Gastroesophageal sphincter (tissue), 4 donors: ENCODE measurements around the gene SLITRK2. TPM values are rescaled to one million over a fixed set of nuclear protein-coding genes. Genes with fewer than 3 reads are reported as not detected.

Source experiments
- ATAC-seq: fragments of 150-250 bp; one replicate; pipeline ENCODE4 v1.9.1; 2016; ENCODE audit warnings: mild to moderate bottlenecking, moderate library complexity
- H3K27ac ChIP-seq, 4 donors: fragments of 200-600 bp; sonication (generic) in 3 of 4; 1 replicate in 3 of 4; 2 replicates in 1 of 4; pipeline ENCODE4 v1.5.1; 2016 to 2019
- H3K27me3 ChIP-seq: fragments of 200-600 bp; sonication (generic); one replicate; pipeline ENCODE4 v1.5.1; 2019
- H3K36me3 ChIP-seq, 2 donors: fragments of 200-600 bp; sonication (generic); one replicate each; pipeline ENCODE4 v1.5.1; 2019; ENCODE audit warnings: control low read depth in 1 of 2
- H3K4me1 ChIP-seq, 3 donors: fragments of 200-600 bp; sonication (generic); 1 replicate in 2 of 3; 2 replicates in 1 of 3; pipeline ENCODE4 v1.5.1; 2016 to 2019; ENCODE audit warnings: control low read depth in 2 of 3
- H3K4me3 ChIP-seq, 2 donors: fragments of 200-600 bp; sonication (generic); one replicate each; pipeline ENCODE4 v1.5.1; 2019; ENCODE audit warnings: mild to moderate bottlenecking in 1 of 2, moderate library complexity in 1 of 2
- H3K9me3 ChIP-seq, 3 donors: fragments of 200-600 bp; sonication (generic); one replicate each; pipeline ENCODE4 v1.5.1; 2017 to 2019; ENCODE audit warnings: control low read depth in 2 of 3
- EP300 ChIP-seq: sonication (generic); formaldehyde crosslinking; IDR thresholded peaks from one replicate; pipeline ENCODE4 v1.6.1; 2017; ENCODE audit warnings: antibody characterized with exemption, mild to moderate bottlenecking
- POLR2A ChIP-seq, 2 donors: fragments of 450-650 bp; IDR thresholded peaks; one replicate each; pipeline ENCODE4 v1.6.1; 2017; ENCODE audit warnings: antibody characterized with exemption in 2 of 2, mild to moderate bottlenecking in 2 of 2, moderate library complexity in 1 of 2
- POLR2AphosphoS5 ChIP-seq: sonication (generic); formaldehyde crosslinking; IDR thresholded peaks from one replicate; pipeline ENCODE4 v1.6.1; 2017; ENCODE audit warnings: antibody characterized with exemption
- WGBS, 2 donors: methylation state at CpG; one replicate each; pipeline ENCODE4 v1.1.5; 2018; ENCODE audit warnings: low coverage in 1 of 2; 5-methylcytosine and 5-hydroxymethylcytosine counted together
- total RNA-seq, 4 donors: library from RNA; depleted of rRNA; stranded (reverse); fragments of >200 nt; gene quantifications; one replicate each; pipeline ENCODE4 v1.1.0, GENCODE V29; 2016
- TF ChIP-seq, protein P1 (sequence below), 4 experiments: fragments of 200-600 bp in 2 of 4; fragments of 450-650 bp in 2 of 4; sonication (generic) in 1 of 4; IDR thresholded peaks; one replicate each; pipeline ENCODE4 v1.5.1; 2017 to 2019; ENCODE audit warnings: antibody characterized with exemption in 4 of 4, mild to moderate bottlenecking in 2 of 4, moderate library complexity in 2 of 4

The SLITRK2 gene
- total RNA-seq, 4 donors from 2014 or later, result 0.13 to 0.93 (median 0.31) TPM

DNA sequence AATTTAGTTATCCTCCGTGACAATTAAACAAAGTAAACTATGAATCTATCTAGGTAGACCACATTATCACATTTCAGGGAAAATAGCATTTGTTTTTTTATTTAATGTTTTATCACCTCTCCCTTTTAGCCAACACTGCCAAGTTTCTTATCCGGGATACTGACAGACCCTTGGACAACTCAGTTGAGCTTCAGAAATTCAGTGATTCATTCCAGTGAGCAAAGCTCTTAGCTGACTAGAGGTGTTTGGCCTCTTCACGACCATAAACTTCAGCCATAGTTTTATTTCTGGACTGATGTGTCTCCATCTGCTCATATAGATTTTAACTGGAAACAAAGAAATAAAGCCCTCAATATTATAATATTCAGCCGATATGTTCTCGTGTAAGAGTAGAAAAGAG is 15.2 kb downstream of the SLITRK2 start:
- no peak for ATAC-seq

DNA sequence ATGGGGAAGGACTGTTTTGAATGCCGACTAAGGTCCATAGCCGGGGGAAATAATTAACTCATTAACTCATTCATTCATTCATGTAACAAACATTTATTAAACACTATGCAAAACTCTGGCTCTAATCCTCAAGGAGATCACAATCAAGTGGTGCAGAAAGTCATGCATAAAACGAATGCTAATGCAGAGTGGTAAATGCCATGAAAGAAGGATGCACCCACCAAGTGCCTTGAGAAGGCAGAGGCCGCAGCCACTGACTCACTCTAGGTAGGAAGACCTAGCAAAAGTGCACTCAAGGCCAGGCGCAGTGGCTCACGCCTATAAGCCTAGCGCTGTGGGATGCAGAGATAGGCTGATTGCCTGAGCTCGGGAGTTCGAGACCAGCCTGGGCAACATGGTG is 22.9 kb downstream of the SLITRK2 start:
- Histone ChIP-seq H3K36me3 (no peaks in the 10 kb centered on the region), H3K9me3 (no peaks in the 10 kb centered on the region), H3K27ac (no peak overlapping the region), H3K4me1 (no peaks in the 10 kb centered on the region), H3K4me3 (no peak overlapping the region), H3K27me3 (no peaks in the 10 kb centered on the region)
- WGBS, 2 donors, result 66 to 71% methylated on average over 2 to 5 of the region's 9 CpGs
- ATAC-seq, result no peak
- TF ChIP-seq POLR2A (IDR thresholded peaks at IDR 0.05) (no peak), EP300 (no peak), POLR2AphosphoS5 (no peak)
- TF ChIP-seq, protein P1, sequence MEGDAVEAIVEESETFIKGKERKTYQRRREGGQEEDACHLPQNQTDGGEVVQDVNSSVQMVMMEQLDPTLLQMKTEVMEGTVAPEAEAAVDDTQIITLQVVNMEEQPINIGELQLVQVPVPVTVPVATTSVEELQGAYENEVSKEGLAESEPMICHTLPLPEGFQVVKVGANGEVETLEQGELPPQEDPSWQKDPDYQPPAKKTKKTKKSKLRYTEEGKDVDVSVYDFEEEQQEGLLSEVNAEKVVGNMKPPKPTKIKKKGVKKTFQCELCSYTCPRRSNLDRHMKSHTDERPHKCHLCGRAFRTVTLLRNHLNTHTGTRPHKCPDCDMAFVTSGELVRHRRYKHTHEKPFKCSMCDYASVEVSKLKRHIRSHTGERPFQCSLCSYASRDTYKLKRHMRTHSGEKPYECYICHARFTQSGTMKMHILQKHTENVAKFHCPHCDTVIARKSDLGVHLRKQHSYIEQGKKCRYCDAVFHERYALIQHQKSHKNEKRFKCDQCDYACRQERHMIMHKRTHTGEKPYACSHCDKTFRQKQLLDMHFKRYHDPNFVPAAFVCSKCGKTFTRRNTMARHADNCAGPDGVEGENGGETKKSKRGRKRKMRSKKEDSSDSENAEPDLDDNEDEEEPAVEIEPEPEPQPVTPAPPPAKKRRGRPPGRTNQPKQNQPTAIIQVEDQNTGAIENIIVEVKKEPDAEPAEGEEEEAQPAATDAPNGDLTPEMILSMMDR (IDR thresholded peaks at IDR 0.05), result no peak

More for the DNA sequence above, 15.2 kb downstream of the SLITRK2 start:
- no peaks in the 10 kb centered on the region for H3K27me3 ChIP-seq
- no peaks in the 10 kb centered on the region for H3K9me3 ChIP-seq
- WGBS, 2 donors, result 67 to 79% methylated on average over 3 to 4 of the region's 5 CpGs
- no peak for TF ChIP-seq EP300
- H3K4me3 ChIP-seq, result no peak overlapping the region
- no peaks in the 10 kb centered on the region for H3K4me1 ChIP-seq
- no peaks in the 10 kb centered on the region for H3K36me3 ChIP-seq
- no peak overlapping the region for H3K27ac ChIP-seq

DNA sequence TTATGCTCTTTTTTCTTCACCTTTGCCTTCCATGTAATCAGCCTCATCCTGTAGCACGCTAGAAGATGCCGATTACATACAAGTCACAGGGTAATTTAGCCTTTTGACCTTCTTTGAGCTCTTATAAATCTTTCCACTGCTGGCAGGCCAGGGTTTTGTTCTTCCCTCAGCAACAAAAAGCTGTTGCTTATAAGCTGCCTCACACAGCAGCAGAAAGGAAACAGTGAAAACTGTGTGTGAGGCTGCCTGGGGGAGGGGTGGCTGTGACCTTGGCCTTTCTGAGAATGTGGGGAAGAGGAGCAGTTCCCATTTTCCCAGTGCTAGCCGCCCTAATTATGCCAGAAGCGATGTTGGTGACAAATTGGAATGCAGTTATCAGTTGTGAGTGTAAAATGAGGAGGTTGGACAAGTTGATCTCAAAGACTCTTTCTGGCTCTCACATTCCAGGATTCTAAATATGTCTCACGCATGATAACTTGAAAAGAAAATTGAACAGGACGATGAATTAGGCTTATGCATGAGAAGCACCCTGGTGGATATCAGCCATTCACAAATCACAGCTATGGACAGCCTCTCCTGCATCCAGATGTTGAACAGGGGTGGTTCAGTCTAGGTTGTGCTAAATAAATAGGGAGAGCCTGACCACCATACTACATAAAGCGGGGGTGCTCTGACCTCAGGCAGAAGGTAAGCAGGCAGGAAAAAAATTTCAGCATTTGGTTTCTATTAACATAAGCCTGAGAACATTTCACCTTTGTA is 25.7 kb downstream of the SLITRK2 start:
- no peak for ATAC-seq
- TF ChIP-seq EP300 (no peak), POLR2A (IDR thresholded peaks at IDR 0.05) (no peak), POLR2AphosphoS5 (no peak)
- TF ChIP-seq, protein P1 (IDR thresholded peaks at IDR 0.05), result no peak
- WGBS, 2 donors, result 6 to 30% methylated on average over 6 of the region's 7 CpGs

DNA sequence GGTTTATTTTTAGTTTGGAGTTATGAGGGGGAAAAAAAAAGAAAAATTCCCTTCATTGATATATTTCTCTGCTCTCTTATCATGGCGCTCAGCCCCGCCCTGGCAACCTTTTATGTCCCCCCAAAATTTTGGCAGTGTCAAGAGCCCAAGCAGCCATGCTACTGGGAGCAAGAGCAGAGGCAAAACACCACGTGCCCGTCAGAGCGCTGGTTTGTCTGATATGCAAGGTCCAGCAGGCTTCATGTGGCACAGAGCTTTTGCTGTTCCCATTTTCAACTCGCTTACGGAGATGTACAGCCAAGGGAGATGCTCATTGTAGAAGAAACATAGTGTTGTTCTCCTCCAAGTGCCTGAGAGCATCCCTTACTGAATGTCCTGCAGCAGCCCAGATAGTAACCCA is 27.3 kb downstream of the SLITRK2 start:
- Histone ChIP-seq H3K27ac (no peak overlapping the region), H3K36me3 (no peaks in the 10 kb centered on the region), H3K4me3 (no peak overlapping the region), H3K27me3 (no peaks in the 10 kb centered on the region), H3K4me1 (no peaks in the 10 kb centered on the region), H3K9me3 (no peaks in the 10 kb centered on the region)
- no peak for ATAC-seq
- TF ChIP-seq POLR2A (IDR thresholded peaks at IDR 0.05), result no peak
- no peak for TF ChIP-seq POLR2AphosphoS5
- no peak for TF ChIP-seq EP300
- TF ChIP-seq, protein P1 (IDR thresholded peaks at IDR 0.05), result no peak
- WGBS, 2 donors, result 73 to 100% methylated on average over 1 to 5 of the region's 7 CpGs

More for the DNA sequence above, 25.7 kb downstream of the SLITRK2 start:
- Histone ChIP-seq H3K27me3 (no peaks in the 10 kb centered on the region), H3K36me3 (no peaks in the 10 kb centered on the region), H3K9me3 (no peaks in the 10 kb centered on the region), H3K27ac (no peak overlapping the region), H3K4me1 (no peaks in the 10 kb centered on the region), H3K4me3 (no peak overlapping the region)

DNA sequence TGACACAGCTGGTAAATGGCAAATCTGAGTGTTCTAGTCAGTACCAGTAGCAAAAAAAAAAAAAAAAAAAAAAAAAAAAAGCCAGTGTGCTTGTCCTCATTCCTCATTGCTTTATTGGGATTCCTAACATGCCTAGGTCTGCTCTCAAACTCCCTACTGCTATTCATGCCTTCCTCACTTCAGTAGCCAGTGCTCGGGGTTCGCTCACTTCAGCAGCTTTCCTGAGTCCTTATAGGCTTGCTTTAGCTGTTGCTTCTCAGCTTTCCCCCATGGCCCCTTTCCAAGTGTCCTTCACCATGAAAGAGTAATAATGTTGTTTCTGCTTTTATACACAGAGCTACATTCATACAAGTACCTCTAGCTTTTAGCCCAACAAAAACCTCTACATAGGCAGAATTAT is 30.8 kb downstream of the SLITRK2 start:
- no peaks in the 10 kb centered on the region for H3K36me3 ChIP-seq
- H3K4me3 ChIP-seq, result no peak overlapping the region
- no peak overlapping the region for H3K27ac ChIP-seq
- no peak for ATAC-seq
- no peaks in the 10 kb centered on the region for H3K9me3 ChIP-seq
- 49% methylated on average over 2 of the region's 2 CpGs; no CpG with 5 or more reads in 1 of the 2 donors for WGBS, 2 donors
- no peaks in the 10 kb centered on the region for H3K27me3 ChIP-seq
- no peaks in the 10 kb centered on the region for H3K4me1 ChIP-seq
- no peak for TF ChIP-seq POLR2A (IDR thresholded peaks at IDR 0.05)
- TF ChIP-seq EP300, result no peak
- TF ChIP-seq POLR2AphosphoS5, result no peak
- TF ChIP-seq, protein P1 (IDR thresholded peaks at IDR 0.05), result no peak
